GM12874 (cell line): ENCODE results near the gene HAAO.
A peak's percentile ranks its signal among the peaks of the same experiment; 100 is the strongest.

Experiments used
- CTCF ChIP-seq: IDR thresholded peaks from 2 replicates; pipeline ENCODE4 v1.5.1; 2011; ENCODE audit warnings: low read depth, mild to moderate bottlenecking, control low read depth, low read length, moderate library complexity; ENCODE audit not compliant: insufficient read depth

Gene HAAO

GRCh38 chr2:42792583-42793333, at the start of gene HAAO:
HAAO (minus strand) TSS chr2:42792583; CDS start chr2:42792536, 47 bp downstream.
- TF ChIP-seq CTCF: 0 out of 2 replicates have a peak, but pooled peaks have one; percentile 33

GRCh38 chr2:42841344-42841743, 49.0 kb upstream of the HAAO start:
- TF ChIP-seq CTCF: no peak

- no peak for TF ChIP-seq CTCF
These were observed 48.4 kb upstream of the HAAO start for GRCh38 chr2:42840760-42841159.

DNA sequence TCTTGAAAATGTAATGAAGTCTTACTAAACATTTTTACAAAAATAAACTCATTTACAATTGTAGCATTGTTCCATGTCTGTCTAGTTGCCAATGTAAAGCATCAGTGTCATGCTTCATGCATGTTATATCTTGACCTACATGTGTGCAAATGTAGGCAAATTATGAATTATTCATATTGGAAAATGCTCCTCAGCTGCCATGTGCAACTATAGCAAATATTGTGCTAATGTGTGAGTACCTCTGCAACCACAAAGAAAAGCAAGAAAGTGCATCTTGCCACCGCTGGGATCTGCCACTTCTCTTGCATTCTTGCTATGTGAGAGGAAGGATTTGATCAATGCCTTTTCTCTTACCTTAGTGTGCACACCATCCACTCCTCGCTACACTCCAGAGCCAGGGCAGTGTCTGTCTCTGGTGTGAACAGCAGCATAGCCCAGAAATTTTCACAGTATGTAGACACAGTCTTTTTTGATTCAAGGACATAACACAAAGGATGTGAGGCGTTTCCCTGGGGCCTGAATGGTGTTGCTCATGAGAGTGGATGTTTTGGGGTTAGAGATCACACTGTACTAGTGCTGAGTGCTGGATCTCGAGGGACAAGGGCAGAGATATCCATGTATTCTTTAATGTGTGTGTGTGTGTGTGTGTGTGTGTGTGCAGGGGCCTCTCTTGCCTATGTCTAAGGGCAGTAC, 47.6 kb upstream of the HAAO start:
- no peak for TF ChIP-seq CTCF

DNA sequence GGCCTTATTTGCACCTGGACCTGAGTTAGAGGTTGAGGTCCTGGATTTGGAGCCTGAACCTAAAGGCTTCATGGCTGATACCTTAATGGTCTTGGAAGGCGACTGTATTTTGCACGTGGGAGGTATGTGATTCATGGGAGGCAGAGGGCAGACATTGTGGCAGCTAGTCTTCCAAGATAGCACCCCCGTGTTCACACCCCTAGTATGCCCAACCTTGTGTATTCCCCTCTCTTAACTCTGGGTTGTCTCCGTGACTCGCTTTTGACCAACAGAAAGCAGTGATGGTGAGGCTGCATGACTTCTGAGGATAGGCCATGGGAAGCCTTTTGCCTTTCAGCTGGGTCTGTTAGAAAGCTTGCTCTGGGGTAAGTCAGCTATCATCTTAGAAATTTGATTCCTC, 45.8 kb upstream of the HAAO start:
- TF ChIP-seq CTCF: no peak

DNA sequence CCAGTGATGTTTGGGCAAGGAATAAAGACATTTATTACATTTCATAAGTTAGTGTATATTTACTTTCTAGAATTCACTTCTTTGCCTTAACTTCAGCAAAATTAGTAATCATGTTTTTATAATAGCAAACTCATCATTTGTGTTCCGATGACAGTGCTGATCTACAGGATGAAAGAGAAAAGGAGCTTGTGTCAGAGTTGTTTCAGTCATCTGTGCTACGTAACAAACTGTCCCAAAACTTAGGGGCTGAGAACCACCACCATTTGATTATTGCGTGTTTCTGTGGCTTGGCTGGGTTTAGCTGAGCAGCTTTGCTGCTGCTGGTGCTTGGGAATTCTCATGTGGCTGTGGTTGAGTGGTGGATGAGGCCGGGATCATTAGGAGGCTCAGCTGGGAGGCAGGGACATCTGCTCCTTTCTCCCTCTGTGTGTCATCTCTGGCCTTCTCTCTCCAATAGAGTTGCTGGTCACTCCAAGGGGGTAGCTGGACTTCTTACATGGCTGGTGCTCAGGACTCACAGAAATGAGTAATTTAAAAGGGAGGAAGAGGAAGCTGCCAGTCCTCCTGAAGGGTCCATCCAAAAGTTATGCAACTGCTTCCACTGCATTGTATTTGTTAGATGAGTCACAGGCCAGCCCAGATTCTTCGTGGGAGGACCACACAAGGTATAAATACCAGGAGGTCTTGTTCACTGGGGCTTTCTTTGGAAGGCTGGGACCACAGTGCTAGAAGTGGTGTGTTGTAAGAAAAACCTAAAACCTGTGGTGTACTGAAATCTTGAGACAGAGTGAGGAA, 43.4 kb upstream of the HAAO start:
- no peak for TF ChIP-seq CTCF

DNA sequence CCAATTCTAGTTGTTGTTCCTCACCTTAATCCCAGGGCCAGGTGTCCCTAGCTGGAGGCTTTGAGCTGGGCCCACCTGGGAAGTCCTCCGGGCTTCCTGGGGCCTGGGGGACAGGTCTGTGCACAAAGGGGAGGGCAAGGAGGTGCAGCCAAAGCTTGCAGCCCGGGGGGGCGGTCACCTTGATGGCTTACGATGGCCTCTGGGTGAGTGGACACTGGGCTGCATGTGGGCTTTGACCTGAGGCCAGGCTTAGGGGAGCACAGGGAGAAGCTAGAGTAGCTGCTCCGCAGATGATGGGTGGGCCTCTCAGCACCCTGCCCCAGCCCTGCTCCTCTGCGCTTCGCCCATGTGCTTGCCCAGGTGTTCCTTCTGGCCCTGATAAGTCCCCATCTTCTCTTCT, 41.8 kb upstream of the HAAO start:
- TF ChIP-seq CTCF: no peak
